NK-92 treated with Interleukin-12 subunit alpha and Interleukin-12 subunit beta, amount 100 ng/mL, for 24 hours (cell line): ENCODE measurements around the gene SPATS2.
A peak's percentile ranks its signal among the peaks of the same experiment; 100 is the strongest.
"Not testable (repeated sequence)": the region's sequence is repeated elsewhere in the genome, so short reads cannot be mapped to it uniquely, and the experiment has no call there.

ENCODE experiments used
- DNase-seq: peaks from one replicate; lab custom pipeline; 2025; lab: John Stamatoyannopoulos, UW

The SPATS2 gene

GRCh38 chr12:49367381-49368239 lies at the start of gene SPATS2:
Gene SPATS2, plus strand, starts transcription at chr12:49367462. Its CDS starts 93,551 bp downstream, at chr12:49461013.
- DNase-seq, result no peak

- not testable (repeated sequence) for DNase-seq
These were observed 46.7 kb upstream of the SPATS2 start for GRCh38 chr12:49320411-49321103.

DNA sequence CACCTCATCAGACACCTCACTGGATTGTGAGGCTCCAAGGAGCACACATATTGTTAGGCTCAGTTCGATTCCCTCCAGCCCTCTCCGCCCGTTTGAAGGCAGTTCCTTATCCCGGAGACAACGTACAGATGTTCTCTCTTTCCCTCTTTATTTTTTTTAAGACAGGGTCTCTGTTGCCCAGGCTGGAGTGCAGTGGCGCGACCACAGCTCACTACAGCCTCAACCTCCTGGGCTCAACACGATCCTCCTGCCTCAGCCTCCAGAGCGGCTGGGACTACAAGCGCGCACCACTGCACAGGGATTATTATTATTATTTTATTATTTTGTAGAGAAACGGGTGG lies 44.9 kb upstream of the SPATS2 start:
- DNase-seq, result no peak

GRCh38 chr12:49322708-49323523 lies 44.3 kb upstream of the SPATS2 start, which contains the start of gene TROAP:
Gene TROAP, plus strand, starts transcription at chr12:49323255. Its CDS starts 354 bp downstream, at chr12:49323609.
- peak; percentile 91 for DNase-seq

- DNase-seq, result no peak
These were observed 43.7 kb upstream of the SPATS2 start for GRCh38 chr12:49323524-49324097.

DNA sequence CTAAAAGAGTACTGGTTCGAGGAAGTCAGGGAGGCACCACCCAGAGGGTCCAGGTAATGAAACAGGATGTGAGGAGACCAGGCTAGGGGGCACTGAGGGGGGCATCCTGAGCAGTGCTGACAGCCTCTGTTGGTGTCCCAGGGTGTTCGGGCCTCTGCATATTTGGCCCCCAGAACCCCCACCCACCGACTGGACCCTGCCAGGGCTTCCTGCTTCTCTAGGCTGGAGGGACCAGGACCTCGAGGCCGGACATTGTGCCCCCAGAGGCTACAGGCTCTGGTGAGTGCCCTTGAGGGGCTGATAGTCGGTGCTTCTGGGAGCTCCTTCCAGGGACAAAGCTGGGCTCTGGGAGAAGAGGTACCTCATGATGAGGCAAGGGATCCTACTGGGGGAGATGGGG lies 41.7 kb upstream of the SPATS2 start:
- DNase-seq, result no peak

DNA sequence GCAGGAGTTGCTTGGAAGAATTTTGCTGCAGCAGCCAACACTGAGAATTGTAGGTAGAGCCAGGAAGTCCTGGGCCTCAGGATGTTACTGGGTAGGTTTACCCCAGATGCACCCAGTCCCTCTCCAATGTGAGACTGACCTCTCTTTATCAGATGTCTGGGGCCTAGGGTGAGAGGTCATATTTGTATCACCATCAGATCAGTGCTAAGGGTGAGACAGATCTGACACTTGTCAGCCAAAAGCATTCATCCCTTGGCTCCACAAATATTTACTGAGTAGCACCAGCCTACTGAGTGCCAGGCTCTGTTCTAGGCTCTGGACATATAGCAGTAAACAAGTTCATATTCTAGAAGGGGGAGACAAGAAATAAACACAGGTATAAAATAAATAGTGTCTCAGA lies 39.9 kb upstream of the SPATS2 start:
- DNase-seq, result no peak

DNA sequence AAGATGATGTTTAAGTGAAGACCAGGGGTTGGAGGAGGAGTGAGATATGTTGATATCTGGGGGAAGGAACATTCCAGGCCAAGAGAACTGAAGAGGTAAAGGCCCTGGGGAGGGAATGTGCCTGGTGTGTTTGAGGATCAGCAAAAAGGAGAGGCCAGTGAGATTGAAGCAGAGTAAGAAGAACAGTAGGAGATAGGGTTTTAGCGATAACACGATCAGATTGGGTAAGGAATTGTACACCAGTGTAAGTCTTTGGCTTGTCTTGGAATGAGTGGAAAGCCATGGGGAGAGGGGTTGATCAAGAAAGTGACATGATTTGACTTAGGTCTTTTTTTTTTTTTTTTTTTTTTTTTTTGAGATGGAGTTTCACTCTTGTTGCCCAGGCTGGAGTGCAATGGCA lies 39.4 kb upstream of the SPATS2 start:
- DNase-seq, result no peak

GRCh38 chr12:49328816-49329215 lies 38.4 kb upstream of the SPATS2 start:
- DNase-seq, result no peak

DNA sequence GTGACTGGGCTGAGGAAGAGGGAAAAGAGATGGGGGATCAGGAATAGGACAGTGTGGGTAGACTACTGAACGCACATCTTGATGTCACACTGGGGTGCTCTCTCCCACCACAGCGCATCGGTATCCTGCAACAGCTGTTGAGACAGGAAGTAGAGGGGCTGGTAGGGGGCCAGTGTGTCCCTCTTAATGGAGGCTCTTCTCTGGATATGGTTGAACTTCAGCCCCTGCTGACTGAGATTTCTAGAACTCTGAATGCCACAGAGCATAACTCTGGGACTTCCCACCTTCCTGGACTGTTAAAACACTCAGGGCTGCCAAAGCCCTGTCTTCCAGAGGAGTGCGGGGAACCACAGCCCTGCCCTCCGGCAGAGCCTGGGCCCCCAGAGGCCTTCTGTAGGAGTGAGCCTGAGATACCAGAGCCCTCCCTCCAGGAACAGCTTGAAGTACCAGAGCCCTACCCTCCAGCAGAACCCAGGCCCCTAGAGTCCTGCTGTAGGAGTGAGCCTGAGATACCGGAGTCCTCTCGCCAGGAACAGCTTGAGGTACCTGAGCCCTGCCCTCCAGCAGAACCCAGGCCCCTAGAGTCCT lies 37.1 kb upstream of the SPATS2 start:
- no peak for DNase-seq

DNA sequence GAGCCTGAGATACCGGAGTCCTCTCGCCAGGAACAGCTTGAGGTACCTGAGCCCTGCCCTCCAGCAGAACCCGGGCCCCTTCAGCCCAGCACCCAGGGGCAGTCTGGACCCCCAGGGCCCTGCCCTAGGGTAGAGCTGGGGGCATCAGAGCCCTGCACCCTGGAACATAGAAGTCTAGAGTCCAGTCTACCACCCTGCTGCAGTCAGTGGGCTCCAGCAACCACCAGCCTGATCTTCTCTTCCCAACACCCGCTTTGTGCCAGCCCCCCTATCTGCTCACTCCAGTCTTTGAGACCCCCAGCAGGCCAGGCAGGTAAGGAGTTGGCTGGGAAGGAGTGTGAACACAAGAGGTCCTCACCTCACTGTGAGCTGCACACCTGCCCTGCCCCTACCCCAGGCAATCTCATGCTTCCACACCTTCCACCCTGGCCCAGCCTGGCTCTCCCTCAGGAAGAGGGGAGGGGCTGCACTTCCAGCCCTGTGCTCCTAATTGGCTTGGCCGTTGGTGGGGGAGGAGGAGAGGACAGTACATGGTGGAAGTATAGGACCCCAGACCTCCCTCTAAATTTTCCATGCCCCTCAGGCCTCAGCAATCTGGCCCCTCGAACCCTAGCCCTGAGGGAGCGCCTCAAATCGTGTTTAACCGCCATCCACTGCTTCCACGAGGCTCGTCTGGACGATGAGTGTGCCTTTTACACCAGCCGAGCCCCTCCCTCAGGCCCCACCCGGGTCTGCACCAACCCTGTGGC lies 36.5 kb upstream of the SPATS2 start:
- no peak for DNase-seq

DNA sequence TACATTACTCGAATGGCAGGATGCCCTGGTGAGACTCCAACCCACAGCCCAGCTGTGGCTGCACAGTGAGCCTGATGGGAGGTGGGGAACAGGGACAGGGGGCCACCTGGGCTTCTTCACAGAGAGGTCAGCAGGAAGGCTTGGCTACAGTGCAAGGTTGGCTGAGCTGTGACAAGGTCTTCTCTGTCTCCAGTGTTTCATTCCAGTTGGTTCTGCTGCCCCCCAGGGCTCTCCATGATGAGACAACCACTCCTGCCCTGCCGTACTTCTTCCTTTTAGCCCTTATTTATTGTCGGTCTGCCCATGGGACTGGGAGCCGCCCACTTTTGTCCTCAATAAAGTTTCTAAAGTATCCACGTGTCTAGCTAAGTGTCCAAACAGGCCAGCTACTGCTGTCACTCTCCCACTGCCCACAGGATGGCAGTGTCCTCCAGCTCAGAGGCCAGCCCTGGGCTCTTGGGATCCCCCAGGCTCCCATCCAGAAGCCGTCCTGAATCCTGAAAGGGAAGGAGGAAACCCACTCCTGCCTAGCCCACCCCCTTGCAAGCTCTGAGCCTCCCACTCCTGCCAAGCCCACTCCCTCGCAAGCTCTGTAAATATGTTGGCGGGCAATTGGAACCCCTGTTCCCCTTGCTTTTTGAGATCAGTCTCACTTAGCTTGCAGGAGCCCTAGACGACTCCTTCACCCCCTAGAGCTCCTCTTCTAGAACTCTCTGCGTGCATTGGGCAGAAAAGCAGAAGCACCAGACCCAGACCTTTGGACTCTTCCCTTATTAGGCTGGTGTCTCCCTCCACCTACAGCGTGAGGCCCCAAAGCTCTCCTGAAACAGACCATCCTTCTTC lies 35.7 kb upstream of the SPATS2 start:
- no peak for DNase-seq

GRCh38 chr12:49332441-49332861 lies 34.8 kb upstream of the SPATS2 start:
- no peak for DNase-seq

GRCh38 chr12:49332891-49333371 lies 34.3 kb upstream of the SPATS2 start:
- no peak for DNase-seq

- DNase-seq, result not testable (repeated sequence)
These were observed 33.5 kb upstream of the SPATS2 start for GRCh38 chr12:49333778-49334177.

DNA sequence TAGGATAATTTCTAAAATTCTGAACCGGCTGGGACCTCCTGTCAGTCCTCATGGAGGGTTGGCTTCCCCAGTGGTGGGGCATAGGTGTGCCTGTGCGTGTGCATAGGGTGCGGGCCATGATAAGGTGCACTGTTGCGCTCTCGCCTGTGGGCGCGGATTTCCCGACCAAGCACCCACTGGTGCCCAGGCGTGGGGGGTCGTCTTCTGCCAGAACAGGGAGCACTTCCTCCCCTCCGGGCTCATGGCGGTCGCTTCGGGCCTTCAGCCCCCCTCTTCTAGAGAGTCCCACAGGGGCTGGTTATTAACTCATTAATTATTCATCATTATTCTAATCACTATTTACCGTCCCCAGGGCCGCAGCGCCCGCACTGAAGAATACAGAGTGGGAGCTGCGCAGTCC lies 33.0 kb upstream of the SPATS2 start:
- DNase-seq, result no peak

- DNase-seq, result no peak
These were observed 32.6 kb upstream of the SPATS2 start for GRCh38 chr12:49334681-49335080.

GRCh38 chr12:49335118-49335954 lies 31.9 kb upstream of the SPATS2 start:
- DNase-seq, result no peak
